Measurements from ENCODE around the gene GXYLT1. TPM values are rescaled to one million over a fixed set of nuclear protein-coding genes. Genes with fewer than 3 reads are reported as not detected.

The GXYLT1 gene
- total and polyA plus RNA-seq, 2 experiments from 2014 or later, result 13.7 to 14.6 TPM

DNA sequence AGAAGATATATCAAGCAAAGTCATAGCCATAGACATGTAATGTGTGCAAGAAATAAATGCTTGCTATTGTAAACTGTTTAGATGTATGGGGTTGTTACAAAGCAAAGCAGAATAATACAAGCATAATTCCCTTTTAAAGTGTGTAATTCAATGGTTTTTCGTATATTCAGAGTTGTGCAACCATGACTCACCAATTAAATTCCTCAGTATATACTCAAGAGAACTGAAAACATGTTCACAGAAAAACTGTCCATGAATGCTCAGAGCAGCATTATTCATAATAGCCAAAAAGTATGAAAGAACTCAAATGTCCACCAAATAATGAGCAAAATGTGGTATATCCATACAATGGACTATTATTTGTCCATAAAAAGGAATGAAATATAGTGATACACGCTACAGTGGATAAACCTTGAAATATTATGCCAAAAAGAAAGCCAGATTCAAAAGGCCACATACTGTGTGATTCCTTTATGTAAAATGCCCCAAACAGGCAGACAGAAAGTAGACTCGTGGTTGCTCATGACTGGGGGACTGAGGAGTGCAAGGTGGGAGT is 9.3 kb downstream of the GXYLT1 start:
- H3K9ac ChIP-seq, result no peak overlapping the region
- no peak overlapping the region for H3K4me2 ChIP-seq (ENCODE audit: unreplicated experiment)
- DNase-seq, result peak; percentile 87
- H3K4me3 ChIP-seq, result 0 out of 2 replicates have a peak overlapping the region, but pooled peaks have one; percentile 13
- WGBS, 2 experiments (ENCODE audit: low coverage in 1 of 2, low lambda C conversion rate in 2 of 2, missing lambda C conversion rate in 2 of 2), result 61 to 62% methylated on average over 3 of the region's 3 CpGs
- H2AFZ ChIP-seq, result no peak overlapping the region
- peaks cover 2% of the 10 kb centered on the region; the same call in 1 of the 2 replicates for H4K20me1 ChIP-seq (ENCODE audit: insufficient read depth)
- no peaks in the 10 kb centered on the region for H3K27me3 ChIP-seq (replicated peaks; ENCODE audit: insufficient read depth)
- H3K9me2 ChIP-seq (ENCODE audit: insufficient read depth), result no peaks in the 10 kb centered on the region
- no peak for TF ChIP-seq EZH2 (IDR thresholded peaks at IDR 0.05; ENCODE audit: insufficient read depth, poor library complexity, severe bottlenecking)
- H3K36me3 ChIP-seq (ENCODE audit: low read depth), result no peaks in the 10 kb centered on the region
- peak overlapping the region; percentile 52 for H3K27ac ChIP-seq
- peaks cover 22% of the 10 kb centered on the region for H3K4me1 ChIP-seq (ENCODE audit: insufficient read depth)
- no peaks in the 10 kb centered on the region for H3K9me3 ChIP-seq (ENCODE audit: low read depth)
- peaks cover 94% of the 10 kb centered on the region for H3K79me2 ChIP-seq (ENCODE audit: insufficient read depth)
- in situ Hi-C loops (cut with MboI), result loop anchor here (25.0 kb wide), 2 partner anchors 427 to 1152 kb away; no protein-coding TSS in a partner anchor
- H3F3A ChIP-seq (ENCODE audit: insufficient read depth), result peaks cover 28% of the 10 kb centered on the region

DNA sequence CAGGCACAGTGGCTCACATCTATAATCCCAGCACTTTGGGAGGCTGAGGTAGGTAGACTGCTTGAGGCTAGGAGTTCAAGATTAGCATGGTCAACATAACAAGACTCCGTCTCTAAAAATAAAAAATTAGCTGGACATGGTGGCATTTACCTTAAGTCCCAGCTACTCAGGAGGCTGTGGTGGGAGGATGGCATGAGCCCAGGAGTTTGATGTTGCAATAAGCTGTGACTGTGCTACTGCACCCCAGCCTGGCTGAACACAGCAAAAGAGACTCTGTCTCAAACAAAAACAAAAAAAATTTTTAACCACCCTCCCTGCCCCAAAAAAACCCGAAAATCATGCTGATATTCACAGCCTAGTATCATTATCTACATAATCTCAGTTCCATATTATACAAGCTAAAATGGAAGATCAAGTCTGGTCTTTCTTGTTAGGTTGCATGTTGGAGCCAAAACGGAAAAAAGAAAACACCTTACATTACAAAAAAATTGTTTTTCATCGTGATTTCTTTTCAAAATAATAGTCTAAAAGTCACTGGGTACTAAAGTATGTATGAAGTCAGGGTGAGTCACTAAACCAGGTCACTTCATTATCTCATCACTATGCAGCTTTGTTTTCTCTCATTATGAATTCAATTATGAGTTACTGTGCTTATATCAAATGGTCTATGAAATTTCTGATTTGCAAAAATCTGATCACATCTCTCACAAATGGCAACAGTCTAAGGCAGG is 13.8 kb downstream of the GXYLT1 start:
- 5 to 8% methylated on average over 4 of the region's 4 CpGs for WGBS, 2 experiments (ENCODE audit: low coverage in 1 of 2, low lambda C conversion rate in 2 of 2, missing lambda C conversion rate in 2 of 2)

DNA sequence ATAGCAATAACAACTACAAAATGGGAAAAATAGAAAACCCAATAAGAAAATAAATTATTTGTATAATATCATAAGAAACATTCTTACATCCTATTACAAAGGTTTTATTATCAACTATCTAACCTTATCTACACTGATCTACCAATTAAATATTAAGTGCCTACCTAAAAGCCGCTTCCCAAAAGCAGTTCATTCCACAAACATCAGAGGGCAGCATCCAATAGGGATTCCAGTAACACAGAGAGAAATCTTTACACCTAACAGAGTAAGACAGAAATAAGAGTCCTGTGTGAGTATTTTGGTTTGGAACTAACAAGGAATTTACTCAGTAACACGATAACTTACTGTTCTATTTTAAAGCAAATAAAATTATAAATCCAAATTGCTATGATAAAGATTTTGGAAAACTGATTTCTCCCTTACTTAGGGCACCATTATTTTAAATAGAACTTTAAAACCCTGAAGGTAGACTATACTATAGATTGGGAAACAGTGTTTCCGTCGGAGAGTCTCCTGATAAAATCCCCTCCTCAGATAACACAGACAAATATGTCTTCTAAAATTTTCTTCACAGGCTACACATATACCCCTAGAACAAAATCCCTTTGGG is 15.0 kb downstream of the GXYLT1 start:
- DNase-seq, result peak; percentile 83

More for the DNA sequence above, 13.8 kb downstream of the GXYLT1 start:
- H3K4me1 ChIP-seq (ENCODE audit: insufficient read depth), result peaks cover 28% of the 10 kb centered on the region
- H3K4me2 ChIP-seq (ENCODE audit: unreplicated experiment), result peak overlapping the region; percentile 90
- DNase-seq, result peak; percentile 83
- no peaks in the 10 kb centered on the region for H3K9me2 ChIP-seq (ENCODE audit: insufficient read depth)
- peak overlapping the region; percentile 71 for H3K4me3 ChIP-seq
- H4K20me1 ChIP-seq (ENCODE audit: insufficient read depth), result peaks cover 7% of the 10 kb centered on the region; the same call in 1 of the 2 replicates
- peaks cover 29% of the 10 kb centered on the region for H3F3A ChIP-seq (ENCODE audit: insufficient read depth)
- in situ Hi-C loops (cut with MboI), result loop anchor here (5.0 to 25.0 kb wide), 3 partner anchors 196 to 1156 kb away; partner anchors contain the start of genes PPHLN1 and ZCRB1
- peak overlapping the region; percentile 11 for H2AFZ ChIP-seq
- peak overlapping the region; percentile 78 for H3K9ac ChIP-seq
- H3K79me2 ChIP-seq (ENCODE audit: insufficient read depth), result peaks cover 91% of the 10 kb centered on the region
- no peak for TF ChIP-seq EZH2 (IDR thresholded peaks at IDR 0.05; ENCODE audit: insufficient read depth, poor library complexity, severe bottlenecking)
- no peak for TF ChIP-seq EZH2phosphoT487 (IDR thresholded peaks at IDR 0.05; ENCODE audit: insufficient read depth, low read depth)
- H3K36me3 ChIP-seq (ENCODE audit: low read depth), result no peaks in the 10 kb centered on the region
- no peaks in the 10 kb centered on the region for H3K27me3 ChIP-seq (replicated peaks; ENCODE audit: insufficient read depth)
- peak overlapping the region; percentile 89 for H3K27ac ChIP-seq
- no peaks in the 10 kb centered on the region for H3K9me3 ChIP-seq (ENCODE audit: low read depth)

DNA sequence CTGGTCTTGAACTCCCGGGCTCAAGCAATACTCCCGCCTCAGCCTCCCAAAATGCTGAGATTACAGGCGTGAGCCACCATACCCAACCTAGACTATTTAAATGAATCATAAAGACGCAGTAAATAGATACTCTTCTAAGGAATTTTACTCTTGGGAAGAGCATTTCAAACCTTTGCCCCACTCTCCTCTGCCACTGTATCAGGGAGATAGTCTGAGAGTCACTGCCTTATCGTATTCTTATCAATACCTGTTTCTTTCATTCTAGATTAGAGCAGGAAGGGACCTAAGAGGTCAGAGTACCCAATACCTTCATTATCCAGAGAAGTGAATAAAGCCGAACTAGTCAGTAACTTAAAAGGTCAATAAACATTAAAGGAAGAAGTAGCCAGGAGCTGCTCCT is 15.8 kb downstream of the GXYLT1 start:
- H3K4me1 ChIP-seq (ENCODE audit: insufficient read depth), result peaks cover 21% of the 10 kb centered on the region
- peaks cover 7% of the 10 kb centered on the region; the same call in 1 of the 2 replicates for H4K20me1 ChIP-seq (ENCODE audit: insufficient read depth)
- peaks cover 94% of the 10 kb centered on the region for H3K79me2 ChIP-seq (ENCODE audit: insufficient read depth)
- no peak for DNase-seq
- no peaks in the 10 kb centered on the region for H3K27me3 ChIP-seq (replicated peaks; ENCODE audit: insufficient read depth)
- no peak overlapping the region for H3K27ac ChIP-seq
- in situ Hi-C loops (cut with MboI), result loop anchor here (25.0 kb wide), 2 partner anchors 433 to 1158 kb away; no protein-coding TSS in a partner anchor
- H3K36me3 ChIP-seq (ENCODE audit: low read depth), result no peaks in the 10 kb centered on the region
- TF ChIP-seq EZH2 (IDR thresholded peaks at IDR 0.05; ENCODE audit: insufficient read depth, poor library complexity, severe bottlenecking), result no peak
- no peaks in the 10 kb centered on the region for H3K9me2 ChIP-seq (ENCODE audit: insufficient read depth)
- no peaks in the 10 kb centered on the region for H3K9me3 ChIP-seq (ENCODE audit: low read depth)
- no peak overlapping the region for H3K4me3 ChIP-seq
- H2AFZ ChIP-seq, result no peak overlapping the region
- no peak overlapping the region for H3K9ac ChIP-seq
- H3F3A ChIP-seq (ENCODE audit: insufficient read depth), result peaks cover 19% of the 10 kb centered on the region
- no peak overlapping the region for H3K4me2 ChIP-seq (ENCODE audit: unreplicated experiment)
- WGBS, 2 experiments (ENCODE audit: low coverage in 1 of 2, low lambda C conversion rate in 2 of 2, missing lambda C conversion rate in 2 of 2), result 96 to 98% methylated on average over 6 of the region's 6 CpGs

More for the DNA sequence above, 15.0 kb downstream of the GXYLT1 start:
- H3K27me3 ChIP-seq (replicated peaks; ENCODE audit: insufficient read depth), result no peaks in the 10 kb centered on the region
- H3K79me2 ChIP-seq (ENCODE audit: insufficient read depth), result peaks cover 94% of the 10 kb centered on the region
- H3K9me2 ChIP-seq (ENCODE audit: insufficient read depth), result no peaks in the 10 kb centered on the region
- H3K9ac ChIP-seq, result peak overlapping the region; percentile 78
- H3K4me2 ChIP-seq (ENCODE audit: unreplicated experiment), result peak overlapping the region; percentile 90
- no peak for TF ChIP-seq EZH2phosphoT487 (IDR thresholded peaks at IDR 0.05; ENCODE audit: insufficient read depth, low read depth)
- no peak for TF ChIP-seq EZH2 (IDR thresholded peaks at IDR 0.05; ENCODE audit: insufficient read depth, poor library complexity, severe bottlenecking)
- H3F3A ChIP-seq (ENCODE audit: insufficient read depth), result peaks cover 19% of the 10 kb centered on the region
- H3K27ac ChIP-seq, result peak overlapping the region; percentile 89
- in situ Hi-C loops (cut with MboI), result loop anchor here (5.0 to 25.0 kb wide), 3 partner anchors 198 to 1158 kb away; partner anchors contain the start of genes PPHLN1 and ZCRB1
- peaks cover 7% of the 10 kb centered on the region; the same call in 1 of the 2 replicates for H4K20me1 ChIP-seq (ENCODE audit: insufficient read depth)
- H3K4me3 ChIP-seq, result peak overlapping the region; percentile 71; the same call in 1 of the 2 replicates
- peaks cover 22% of the 10 kb centered on the region for H3K4me1 ChIP-seq (ENCODE audit: insufficient read depth)
- no peak overlapping the region for H2AFZ ChIP-seq
- WGBS, 2 experiments (ENCODE audit: low coverage in 1 of 2, low lambda C conversion rate in 2 of 2, missing lambda C conversion rate in 2 of 2), result 36 to 43% methylated on average over 4 of the region's 4 CpGs
- H3K9me3 ChIP-seq (ENCODE audit: low read depth), result no peaks in the 10 kb centered on the region
- no peaks in the 10 kb centered on the region for H3K36me3 ChIP-seq (ENCODE audit: low read depth)

All from GM23248 (cell line).